BE2C (cell line): ENCODE measurements around the gene RASGRF1.

ENCODE experiments used
- DNase-seq: peaks from one replicate; pipeline ENCODE4 v3.0.0-alpha.2; 2020
- H3K27me3 ChIP-seq: fragments of 250-450 bp; sonication (Bioruptor Pico); 2 replicates; pipeline ENCODE4 v1.5.1; 2020; ENCODE audit warnings: mild to moderate bottlenecking
- H3K36me3 ChIP-seq: fragments of 250-450 bp; sonication (Bioruptor Pico); 2 replicates; pipeline ENCODE4 v1.5.1; 2020; ENCODE audit warnings: mild to moderate bottlenecking
- H3K4me1 ChIP-seq: fragments of 250-450 bp; sonication (Bioruptor Pico); 2 replicates; pipeline ENCODE4 v1.5.1; 2020
- H3K4me3 ChIP-seq: 2 replicates; pipeline ENCODE4 v1.5.1; 2011; ENCODE audit warnings: low read depth, low read length
- H3K9me3 ChIP-seq: fragments of 250-450 bp; sonication (Bioruptor Pico); 2 replicates; pipeline ENCODE4 v1.5.1; 2020
- TF ChIP-seq, protein P1 (sequence below): IDR thresholded peaks from 2 replicates; pipeline ENCODE4 v1.5.1; 2012; ENCODE audit warnings: mild to moderate bottlenecking, low read depth, low read length

RASGRF1 gene

DNA sequence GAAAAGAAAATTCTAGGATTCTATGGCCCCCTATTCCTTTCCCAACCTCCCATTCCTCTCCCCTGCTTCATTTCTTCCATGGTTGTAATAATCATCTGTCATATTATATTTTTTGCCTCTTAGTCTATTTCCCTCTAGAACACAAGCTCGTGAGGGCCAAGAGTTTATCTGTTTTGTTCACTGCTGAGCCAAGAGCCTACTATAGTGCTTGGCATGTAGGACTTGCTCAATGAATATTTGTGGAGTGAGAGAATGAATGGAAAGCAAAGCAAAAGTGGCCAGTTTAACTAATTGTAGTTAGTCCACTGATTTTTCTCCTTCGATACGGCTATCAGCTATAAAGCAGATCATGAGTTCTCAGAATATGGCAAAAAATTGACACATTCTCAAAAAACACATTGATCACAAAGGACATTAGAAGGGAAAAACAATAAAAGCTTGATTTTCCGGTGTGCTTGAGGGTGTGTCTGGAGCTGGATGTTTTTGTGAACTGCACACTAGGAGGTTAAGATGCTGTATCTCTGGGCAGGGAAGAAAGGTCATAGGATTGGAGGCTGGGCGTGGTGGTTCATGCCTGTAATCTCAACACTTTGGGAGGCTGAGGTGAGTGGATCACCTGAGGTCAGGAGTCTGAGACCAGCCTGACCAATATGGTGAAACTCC is 120.8 kb downstream of the RASGRF1 start:
- Histone ChIP-seq H3K36me3 (no peaks in the 10 kb centered on the region), H3K27me3 (no peaks in the 10 kb centered on the region), H3K4me3 (no peak overlapping the region), H3K4me1 (no peaks in the 10 kb centered on the region), H3K9me3 (no peaks in the 10 kb centered on the region)
- TF ChIP-seq, protein P1, sequence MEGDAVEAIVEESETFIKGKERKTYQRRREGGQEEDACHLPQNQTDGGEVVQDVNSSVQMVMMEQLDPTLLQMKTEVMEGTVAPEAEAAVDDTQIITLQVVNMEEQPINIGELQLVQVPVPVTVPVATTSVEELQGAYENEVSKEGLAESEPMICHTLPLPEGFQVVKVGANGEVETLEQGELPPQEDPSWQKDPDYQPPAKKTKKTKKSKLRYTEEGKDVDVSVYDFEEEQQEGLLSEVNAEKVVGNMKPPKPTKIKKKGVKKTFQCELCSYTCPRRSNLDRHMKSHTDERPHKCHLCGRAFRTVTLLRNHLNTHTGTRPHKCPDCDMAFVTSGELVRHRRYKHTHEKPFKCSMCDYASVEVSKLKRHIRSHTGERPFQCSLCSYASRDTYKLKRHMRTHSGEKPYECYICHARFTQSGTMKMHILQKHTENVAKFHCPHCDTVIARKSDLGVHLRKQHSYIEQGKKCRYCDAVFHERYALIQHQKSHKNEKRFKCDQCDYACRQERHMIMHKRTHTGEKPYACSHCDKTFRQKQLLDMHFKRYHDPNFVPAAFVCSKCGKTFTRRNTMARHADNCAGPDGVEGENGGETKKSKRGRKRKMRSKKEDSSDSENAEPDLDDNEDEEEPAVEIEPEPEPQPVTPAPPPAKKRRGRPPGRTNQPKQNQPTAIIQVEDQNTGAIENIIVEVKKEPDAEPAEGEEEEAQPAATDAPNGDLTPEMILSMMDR: no peak
- no peak for DNase-seq

DNA sequence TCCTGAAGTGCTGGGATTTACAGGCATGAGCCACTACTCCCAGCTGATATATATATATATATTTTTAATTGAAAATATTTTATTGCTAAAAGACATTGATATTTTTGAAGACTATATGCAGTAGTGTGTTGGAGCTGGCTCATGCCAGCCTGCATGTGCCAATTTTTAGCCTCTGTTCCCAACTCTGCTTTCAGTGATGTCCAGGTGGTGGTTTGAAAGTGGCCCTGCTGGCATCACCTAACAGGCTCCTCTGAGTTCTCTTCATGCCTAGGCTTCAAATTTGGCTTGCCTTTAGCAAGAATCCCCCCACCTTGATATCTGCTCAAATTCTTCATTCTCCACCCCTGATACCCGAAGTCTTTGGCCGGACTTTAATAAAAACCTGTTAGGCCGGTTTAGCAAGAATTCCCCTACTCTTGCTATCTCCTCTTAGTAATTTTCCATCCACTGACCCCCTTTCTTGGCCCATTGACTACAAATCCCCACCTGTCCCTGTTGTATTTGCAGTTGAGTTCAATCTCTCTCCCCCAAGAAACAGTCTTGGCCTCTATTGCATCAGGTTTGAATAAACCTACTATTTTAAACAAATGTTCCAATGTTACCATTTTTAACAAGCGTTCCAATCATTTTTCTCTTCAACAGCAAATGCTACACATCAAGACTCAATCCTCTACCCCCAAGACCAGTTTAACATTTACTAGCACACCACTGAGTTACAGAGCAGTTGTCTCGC is 121.9 kb downstream of the RASGRF1 start:
- DNase-seq: no peak
- no peaks in the 10 kb centered on the region for H3K9me3 ChIP-seq
- H3K4me1 ChIP-seq: no peaks in the 10 kb centered on the region
- no peaks in the 10 kb centered on the region for H3K36me3 ChIP-seq
- TF ChIP-seq, protein P1: no peak
- no peaks in the 10 kb centered on the region for H3K27me3 ChIP-seq
- no peak overlapping the region for H3K4me3 ChIP-seq

DNA sequence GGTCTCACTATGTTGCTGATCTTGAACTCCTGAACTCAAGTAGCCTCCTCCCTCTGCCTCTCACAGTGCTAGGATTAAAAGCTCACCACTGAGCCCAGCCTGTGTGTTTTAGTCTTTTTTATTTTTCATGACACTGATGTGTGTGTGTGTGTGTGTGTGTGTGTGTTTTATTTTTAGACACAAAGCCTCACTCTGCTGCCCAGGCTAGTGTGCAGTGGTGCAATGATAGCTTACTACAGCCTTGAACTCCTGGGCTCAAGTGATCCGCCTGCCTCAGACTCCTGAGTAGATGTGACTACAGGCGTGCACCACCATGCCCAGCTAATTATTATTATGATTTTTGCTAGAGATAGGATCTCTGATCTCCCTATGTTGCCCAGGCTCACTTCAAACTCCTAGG is 122.5 kb downstream of the RASGRF1 start:
- no peak for DNase-seq
- no peaks in the 10 kb centered on the region for H3K9me3 ChIP-seq
- no peaks in the 10 kb centered on the region for H3K4me1 ChIP-seq
- TF ChIP-seq, protein P1: no peak
- H3K27me3 ChIP-seq: no peaks in the 10 kb centered on the region
- no peak overlapping the region for H3K4me3 ChIP-seq
- H3K36me3 ChIP-seq: no peaks in the 10 kb centered on the region

DNA sequence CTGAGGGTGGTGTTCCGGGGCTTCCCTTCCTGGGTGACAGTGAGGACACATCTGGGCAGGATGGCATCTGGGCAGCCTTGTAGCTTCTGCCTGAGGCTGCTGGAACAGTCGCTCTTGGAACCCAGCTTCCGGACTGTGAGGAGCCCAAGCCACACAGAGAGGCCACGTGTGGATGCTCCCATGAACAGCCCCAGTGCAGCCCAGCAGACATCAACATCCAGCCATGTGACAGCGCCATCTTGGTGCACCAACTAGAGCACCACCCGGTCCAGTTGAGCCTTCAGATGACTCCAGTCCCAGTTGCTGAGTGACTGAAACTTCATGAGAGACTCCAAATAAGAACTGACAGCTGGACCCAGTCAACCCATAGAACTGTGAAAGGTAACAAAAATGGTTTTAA is 130.3 kb downstream of the RASGRF1 start:
- H3K27me3 ChIP-seq: no peaks in the 10 kb centered on the region
- no peak for DNase-seq
- no peak overlapping the region for H3K4me3 ChIP-seq
- no peaks in the 10 kb centered on the region for H3K9me3 ChIP-seq
- no peaks in the 10 kb centered on the region for H3K4me1 ChIP-seq
- H3K36me3 ChIP-seq: no peaks in the 10 kb centered on the region
- TF ChIP-seq, protein P1: no peak

DNA sequence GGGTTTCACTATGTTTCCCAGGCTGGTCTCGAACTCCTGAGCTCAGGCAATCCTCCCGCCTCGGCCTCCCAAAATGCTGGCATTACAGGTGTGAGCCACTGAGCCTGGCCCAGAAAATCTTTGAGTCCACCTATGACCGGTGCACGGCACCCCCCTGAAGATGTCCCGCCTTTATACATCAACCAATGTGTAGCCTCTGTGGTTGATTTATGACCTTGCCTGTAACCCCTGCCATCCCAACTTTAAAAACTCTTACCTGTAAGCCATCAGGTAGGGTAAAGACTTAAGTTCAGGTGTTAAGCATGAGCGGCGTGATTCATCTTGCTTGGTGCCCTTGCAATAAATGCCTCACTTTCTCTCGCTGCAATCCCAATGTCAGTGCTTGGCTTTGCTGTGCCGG is 131.2 kb downstream of the RASGRF1 start:
- Histone ChIP-seq H3K4me3 (no peak overlapping the region), H3K9me3 (no peaks in the 10 kb centered on the region), H3K4me1 (no peaks in the 10 kb centered on the region), H3K27me3 (no peaks in the 10 kb centered on the region), H3K36me3 (no peaks in the 10 kb centered on the region)
- TF ChIP-seq, protein P1: no peak
- no peak for DNase-seq

DNA sequence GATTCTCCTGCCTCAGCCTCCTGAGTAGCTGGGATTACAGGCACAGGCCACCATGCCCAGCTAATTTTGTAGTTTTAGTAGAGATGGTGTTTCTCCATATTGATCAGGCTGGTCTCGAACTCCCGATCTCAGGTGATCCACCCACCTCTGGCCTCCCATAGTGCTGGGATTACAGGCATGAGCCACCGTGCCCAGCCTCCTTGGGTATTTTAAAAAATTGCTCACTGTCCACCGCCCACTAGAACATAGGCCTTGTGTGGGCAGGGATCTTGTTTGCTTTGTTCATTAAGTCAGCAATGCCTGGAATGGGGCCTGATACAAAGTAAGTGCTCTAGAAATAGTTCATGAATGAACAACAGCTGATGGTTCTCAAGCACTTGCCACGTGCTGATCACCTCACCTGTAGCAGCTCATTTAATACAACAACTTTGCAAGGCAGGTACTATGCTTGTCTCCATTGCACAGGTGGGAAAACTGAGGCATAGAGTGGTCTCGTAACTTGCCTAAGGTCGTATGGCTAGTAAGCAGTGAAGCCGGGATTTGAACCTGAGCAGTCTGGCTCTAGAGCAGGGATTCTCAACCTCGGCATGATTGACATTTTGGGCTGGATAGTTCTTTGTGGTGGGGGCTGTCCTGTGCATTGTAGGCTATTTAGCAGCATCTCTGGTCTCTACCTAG is 133.0 kb downstream of the RASGRF1 start:
- Histone ChIP-seq H3K27me3 (no peaks in the 10 kb centered on the region), H3K4me1 (no peaks in the 10 kb centered on the region), H3K4me3 (no peak overlapping the region), H3K9me3 (no peaks in the 10 kb centered on the region), H3K36me3 (no peaks in the 10 kb centered on the region)
- TF ChIP-seq, protein P1: no peak
- no peak for DNase-seq
